Ishikawa (cell line): ENCODE results near the gene SGPP2.

Experiments used
- CEBPB ChIP-seq: IDR thresholded peaks from 2 replicates; pipeline ENCODE4 v1.6.1; 2012
- CREB1 ChIP-seq: IDR thresholded peaks from 2 replicates; pipeline ENCODE4 v1.6.1; 2012; ENCODE audit warnings: low read depth
- EGR1 ChIP-seq: IDR thresholded peaks from 2 replicates; pipeline ENCODE4 v1.6.1; 2012
- EP300 ChIP-seq: IDR thresholded peaks from 2 replicates; pipeline ENCODE4 v1.6.1; 2012; ENCODE audit warnings: borderline replicate concordance
- FOXM1 ChIP-seq: IDR thresholded peaks from 2 replicates; pipeline ENCODE4 v1.6.1; 2012; ENCODE audit warnings: low read depth, borderline replicate concordance
- MAX ChIP-seq: IDR thresholded peaks from 2 replicates; pipeline ENCODE4 v1.6.1; 2012
- NFIC ChIP-seq: IDR thresholded peaks from 2 replicates; pipeline ENCODE4 v1.6.1; 2012
- RAD21 ChIP-seq: IDR thresholded peaks from 2 replicates; pipeline ENCODE4 v1.6.1; 2012; ENCODE audit warnings: low read depth
- REST ChIP-seq: IDR thresholded peaks from 2 replicates; pipeline ENCODE4 v1.6.1; 2012; ENCODE audit warnings: low read depth, mild to moderate bottlenecking
- TAF1 ChIP-seq: IDR thresholded peaks from 2 replicates; pipeline ENCODE4 v1.6.1; 2012; ENCODE audit warnings: low read depth, mild to moderate bottlenecking
- TCF12 ChIP-seq: IDR thresholded peaks from 2 replicates; pipeline ENCODE4 v1.6.1; 2012; ENCODE audit warnings: low read depth
- TEAD4 ChIP-seq: IDR thresholded peaks from 2 replicates; pipeline ENCODE4 v1.6.1; 2012
- USF1 ChIP-seq: IDR thresholded peaks from 2 replicates; pipeline ENCODE4 v1.6.1; 2012
- YY1 ChIP-seq: IDR thresholded peaks from 2 replicates; pipeline ENCODE4 v1.6.1; 2012; ENCODE audit warnings: low read depth
- ZBTB7A ChIP-seq: IDR thresholded peaks from 2 replicates; pipeline ENCODE4 v1.6.1; 2012; ENCODE audit warnings: low read depth

Gene SGPP2

GRCh38 chr2:222391743-222392285 lies 32.5 kb upstream of the SGPP2 start:
- TF ChIP-seq FOXM1, result no peak
- TF ChIP-seq REST, result no peak
- no peak for TF ChIP-seq TAF1
- TF ChIP-seq ZBTB7A, result no peak
- no peak for TF ChIP-seq YY1
- no peak for TF ChIP-seq EGR1
- TF ChIP-seq TCF12, result no peak
- TF ChIP-seq RAD21, result no peak
- TF ChIP-seq NFIC, result no peak
- no peak for TF ChIP-seq EP300
- no peak for TF ChIP-seq CREB1
- TF ChIP-seq USF1, result no peak

GRCh38 chr2:222393733-222394267 lies 30.5 kb upstream of the SGPP2 start:
- TF ChIP-seq TCF12, result no peak
- TF ChIP-seq CREB1, result no peak
- TF ChIP-seq TEAD4, result no peak
- TF ChIP-seq NFIC, result no peak
- no peak for TF ChIP-seq REST
- no peak for TF ChIP-seq RAD21
- TF ChIP-seq FOXM1, result no peak
- no peak for TF ChIP-seq EP300
- TF ChIP-seq CEBPB, result no peak
- no peak for TF ChIP-seq MAX
- TF ChIP-seq YY1, result no peak
- no peak for TF ChIP-seq ZBTB7A
- no peak for TF ChIP-seq EGR1
- no peak for TF ChIP-seq TAF1
- no peak for TF ChIP-seq USF1

- peak; percentile 89 for TF ChIP-seq CEBPB
- TF ChIP-seq NFIC, result no peak
- no peak for TF ChIP-seq EGR1
- peak; percentile 61 for TF ChIP-seq USF1
These were observed 25.9 kb upstream of the SGPP2 start for GRCh38 chr2:222398446-222398885.

GRCh38 chr2:222399038-222399783 lies 25.1 kb upstream of the SGPP2 start:
- TF ChIP-seq TCF12, result no peak
- no peak for TF ChIP-seq USF1
- TF ChIP-seq EP300, result no peak
- TF ChIP-seq TEAD4, result no peak
- TF ChIP-seq EGR1, result no peak
- no peak for TF ChIP-seq REST
- no peak for TF ChIP-seq NFIC
- no peak for TF ChIP-seq FOXM1
- TF ChIP-seq TAF1, result no peak
- TF ChIP-seq MAX, result no peak
- no peak for TF ChIP-seq RAD21
- no peak for TF ChIP-seq ZBTB7A
- no peak for TF ChIP-seq YY1
- no peak for TF ChIP-seq CEBPB
- TF ChIP-seq CREB1, result no peak
